NCI-H2227 (cell line): Measurements from ENCODE around the gene DDX24.

Experiments used
- DNase-seq: peaks from one replicate; lab custom pipeline; 2025; ENCODE audit not compliant: unreplicated experiment; lab: John Stamatoyannopoulos, UW

The DDX24 gene

GRCh38 chr14:94031883-94032279 is 49.1 kb downstream of the DDX24 start:
- DNase-seq, result peak; percentile 43

GRCh38 chr14:94031161-94031882 is 49.7 kb downstream of the DDX24 start:
- DNase-seq, result no peak

- no peak for DNase-seq
These were observed 50.4 kb downstream of the DDX24 start for GRCh38 chr14:94030571-94030970.

- no peak for DNase-seq
These were observed 51.3 kb downstream of the DDX24 start for GRCh38 chr14:94029671-94030203.

- DNase-seq, result no peak
These were observed 51.7 kb downstream of the DDX24 start for GRCh38 chr14:94029265-94029664.

GRCh38 chr14:94028450-94028826 is 52.6 kb downstream of the DDX24 start:
- DNase-seq, result no peak

- no peak for DNase-seq
These were observed 53.2 kb downstream of the DDX24 start for GRCh38 chr14:94027566-94028449.

GRCh38 chr14:94026889-94027469 is 54.0 kb downstream of the DDX24 start:
- DNase-seq, result no peak

- peak; percentile 98 for DNase-seq
These were observed 54.7 kb downstream of the DDX24 start, which contains the start of gene OTUB2 for GRCh38 chr14:94026173-94026888. Gene OTUB2 (plus strand): TSS chr14:94026340. CDS start chr14:94026538, 198 bp downstream.

GRCh38 chr14:94025720-94026119 is 55.3 kb downstream of the DDX24 start:
- DNase-seq, result no peak

GRCh38 chr14:94024549-94024948 is 56.5 kb downstream of the DDX24 start:
- DNase-seq, result no peak

GRCh38 chr14:94022532-94023411 is 58.2 kb downstream of the DDX24 start:
- DNase-seq, result no peak

GRCh38 chr14:94021416-94022157 is 59.4 kb downstream of the DDX24 start:
- no peak for DNase-seq

- DNase-seq, result no peak
These were observed 60.0 kb downstream of the DDX24 start for GRCh38 chr14:94021001-94021400.

- DNase-seq, result no peak
These were observed 60.7 kb downstream of the DDX24 start for GRCh38 chr14:94020267-94020666.

GRCh38 chr14:94019329-94019728 is 61.7 kb downstream of the DDX24 start:
- DNase-seq, result no peak

- DNase-seq, result no peak
These were observed 62.7 kb downstream of the DDX24 start for GRCh38 chr14:94018308-94018707.

- no peak for DNase-seq
These were observed 64.5 kb downstream of the DDX24 start for GRCh38 chr14:94016446-94016976.

- DNase-seq, result no peak
These were observed 65.8 kb downstream of the DDX24 start for GRCh38 chr14:94015223-94015622.
